Esophagus squamous epithelium (tissue), 4 donors: ENCODE data around the gene MED8.

Experiments
- CTCF ChIP-seq, 6 experiments: fragments of 450-650 bp in 4 of 6; fragments of 200-600 bp in 2 of 6; sonication (generic) in 2 of 6; IDR thresholded peaks; one replicate each; pipeline ENCODE4 v1.5.1; 2016 to 2019; ENCODE audit warnings: antibody characterized with exemption in 6 of 6, mild to moderate bottlenecking in 4 of 6, moderate library complexity in 4 of 6
- POLR2A ChIP-seq, 4 donors: fragments of 450-650 bp; IDR thresholded peaks; one replicate each; pipeline ENCODE4 v1.6.1; 2017; ENCODE audit warnings: antibody characterized with exemption in 4 of 4, mild to moderate bottlenecking in 4 of 4, moderate library complexity in 3 of 4

GRCh38 chr1:43426221-43426620 is 36.6 kb upstream of the MED8 start:
- TF ChIP-seq POLR2A (IDR thresholded peaks at IDR 0.05) (no peak), CTCF (IDR thresholded peaks at IDR 0.05) (no peak)
